Panc1 (cell line): ENCODE results near the gene ATR.

Experiments used
- POLR2AphosphoS5 ChIP-seq: IDR thresholded peaks from 2 replicates; pipeline ENCODE4 v1.6.1; 2012; ENCODE audit warnings: mild to moderate bottlenecking, low read depth, low read length, moderate library complexity
- TCF7L2 ChIP-seq: IDR thresholded peaks from 2 replicates; pipeline ENCODE4 v1.6.1; 2011; ENCODE audit warnings: mild to moderate bottlenecking, low read depth, low read length, inconsistent platforms
- TF ChIP-seq, protein P1 (sequence below): fragments of 450-650 bp; IDR thresholded peaks from 2 replicates; pipeline ENCODE4 v1.5.1; 2017; ENCODE audit warnings: mild to moderate bottlenecking
- TF ChIP-seq, protein P2 (sequence below), 2 experiments: IDR thresholded peaks; 2 replicates each; pipeline ENCODE4 v1.6.1; 2011 to 2012; ENCODE audit warnings: low read depth in 2 of 2, control low read depth in 1 of 2, low read length in 1 of 2, mild to moderate bottlenecking in 1 of 2, moderate library complexity in 1 of 2; ENCODE audit not compliant: insufficient read depth in 1 of 2

DNA sequence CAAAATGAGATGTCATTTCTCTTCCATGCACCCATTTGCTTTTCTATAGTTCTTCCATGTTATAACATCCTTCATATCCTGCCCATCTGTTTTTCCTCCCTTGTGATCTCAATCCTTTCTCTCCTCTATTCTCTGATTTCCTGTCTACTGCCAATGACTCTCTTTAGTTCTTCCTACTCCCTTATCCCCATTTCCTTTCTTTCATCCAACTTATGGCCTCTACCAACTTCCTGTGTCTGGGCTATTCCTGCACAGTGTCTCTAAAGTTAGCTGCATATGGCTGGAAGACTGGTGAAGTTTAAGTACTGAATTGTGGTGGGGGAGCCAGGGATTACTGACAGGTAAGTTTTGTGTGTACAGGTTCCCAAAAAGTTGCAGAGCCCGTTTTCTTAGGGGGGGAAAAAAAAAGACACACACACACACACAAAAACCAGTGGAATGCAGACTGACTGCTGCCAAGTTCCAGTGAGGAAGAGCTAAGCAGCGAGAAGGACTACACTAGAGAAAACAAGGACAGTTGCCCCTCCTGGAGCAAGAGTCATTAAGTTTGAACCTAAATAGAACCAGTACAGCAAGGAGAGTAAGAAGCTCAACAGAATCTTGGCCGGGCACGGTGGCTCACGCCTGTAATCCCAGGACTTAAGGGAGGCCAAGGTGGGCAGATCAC lies 159.5 kb downstream of the ATR start:
- TF ChIP-seq, protein P1, sequence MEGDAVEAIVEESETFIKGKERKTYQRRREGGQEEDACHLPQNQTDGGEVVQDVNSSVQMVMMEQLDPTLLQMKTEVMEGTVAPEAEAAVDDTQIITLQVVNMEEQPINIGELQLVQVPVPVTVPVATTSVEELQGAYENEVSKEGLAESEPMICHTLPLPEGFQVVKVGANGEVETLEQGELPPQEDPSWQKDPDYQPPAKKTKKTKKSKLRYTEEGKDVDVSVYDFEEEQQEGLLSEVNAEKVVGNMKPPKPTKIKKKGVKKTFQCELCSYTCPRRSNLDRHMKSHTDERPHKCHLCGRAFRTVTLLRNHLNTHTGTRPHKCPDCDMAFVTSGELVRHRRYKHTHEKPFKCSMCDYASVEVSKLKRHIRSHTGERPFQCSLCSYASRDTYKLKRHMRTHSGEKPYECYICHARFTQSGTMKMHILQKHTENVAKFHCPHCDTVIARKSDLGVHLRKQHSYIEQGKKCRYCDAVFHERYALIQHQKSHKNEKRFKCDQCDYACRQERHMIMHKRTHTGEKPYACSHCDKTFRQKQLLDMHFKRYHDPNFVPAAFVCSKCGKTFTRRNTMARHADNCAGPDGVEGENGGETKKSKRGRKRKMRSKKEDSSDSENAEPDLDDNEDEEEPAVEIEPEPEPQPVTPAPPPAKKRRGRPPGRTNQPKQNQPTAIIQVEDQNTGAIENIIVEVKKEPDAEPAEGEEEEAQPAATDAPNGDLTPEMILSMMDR: no peak
- TF ChIP-seq TCF7L2: no peak
- TF ChIP-seq, protein P2, sequence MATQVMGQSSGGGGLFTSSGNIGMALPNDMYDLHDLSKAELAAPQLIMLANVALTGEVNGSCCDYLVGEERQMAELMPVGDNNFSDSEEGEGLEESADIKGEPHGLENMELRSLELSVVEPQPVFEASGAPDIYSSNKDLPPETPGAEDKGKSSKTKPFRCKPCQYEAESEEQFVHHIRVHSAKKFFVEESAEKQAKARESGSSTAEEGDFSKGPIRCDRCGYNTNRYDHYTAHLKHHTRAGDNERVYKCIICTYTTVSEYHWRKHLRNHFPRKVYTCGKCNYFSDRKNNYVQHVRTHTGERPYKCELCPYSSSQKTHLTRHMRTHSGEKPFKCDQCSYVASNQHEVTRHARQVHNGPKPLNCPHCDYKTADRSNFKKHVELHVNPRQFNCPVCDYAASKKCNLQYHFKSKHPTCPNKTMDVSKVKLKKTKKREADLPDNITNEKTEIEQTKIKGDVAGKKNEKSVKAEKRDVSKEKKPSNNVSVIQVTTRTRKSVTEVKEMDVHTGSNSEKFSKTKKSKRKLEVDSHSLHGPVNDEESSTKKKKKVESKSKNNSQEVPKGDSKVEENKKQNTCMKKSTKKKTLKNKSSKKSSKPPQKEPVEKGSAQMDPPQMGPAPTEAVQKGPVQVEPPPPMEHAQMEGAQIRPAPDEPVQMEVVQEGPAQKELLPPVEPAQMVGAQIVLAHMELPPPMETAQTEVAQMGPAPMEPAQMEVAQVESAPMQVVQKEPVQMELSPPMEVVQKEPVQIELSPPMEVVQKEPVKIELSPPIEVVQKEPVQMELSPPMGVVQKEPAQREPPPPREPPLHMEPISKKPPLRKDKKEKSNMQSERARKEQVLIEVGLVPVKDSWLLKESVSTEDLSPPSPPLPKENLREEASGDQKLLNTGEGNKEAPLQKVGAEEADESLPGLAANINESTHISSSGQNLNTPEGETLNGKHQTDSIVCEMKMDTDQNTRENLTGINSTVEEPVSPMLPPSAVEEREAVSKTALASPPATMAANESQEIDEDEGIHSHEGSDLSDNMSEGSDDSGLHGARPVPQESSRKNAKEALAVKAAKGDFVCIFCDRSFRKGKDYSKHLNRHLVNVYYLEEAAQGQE (IDR thresholded peaks at IDR 0.05; ENCODE audit: insufficient read depth in 1 of 2, low read depth in 2 of 2, low read length in 1 of 2): no peak
- TF ChIP-seq POLR2AphosphoS5: no peak
